ENCODE results near the gene TENT5A.
"Not testable (repeated sequence)": the region's sequence is repeated elsewhere in the genome, so short reads cannot be mapped to it uniquely, and the experiment has no call there.

The TENT5A gene

DNA sequence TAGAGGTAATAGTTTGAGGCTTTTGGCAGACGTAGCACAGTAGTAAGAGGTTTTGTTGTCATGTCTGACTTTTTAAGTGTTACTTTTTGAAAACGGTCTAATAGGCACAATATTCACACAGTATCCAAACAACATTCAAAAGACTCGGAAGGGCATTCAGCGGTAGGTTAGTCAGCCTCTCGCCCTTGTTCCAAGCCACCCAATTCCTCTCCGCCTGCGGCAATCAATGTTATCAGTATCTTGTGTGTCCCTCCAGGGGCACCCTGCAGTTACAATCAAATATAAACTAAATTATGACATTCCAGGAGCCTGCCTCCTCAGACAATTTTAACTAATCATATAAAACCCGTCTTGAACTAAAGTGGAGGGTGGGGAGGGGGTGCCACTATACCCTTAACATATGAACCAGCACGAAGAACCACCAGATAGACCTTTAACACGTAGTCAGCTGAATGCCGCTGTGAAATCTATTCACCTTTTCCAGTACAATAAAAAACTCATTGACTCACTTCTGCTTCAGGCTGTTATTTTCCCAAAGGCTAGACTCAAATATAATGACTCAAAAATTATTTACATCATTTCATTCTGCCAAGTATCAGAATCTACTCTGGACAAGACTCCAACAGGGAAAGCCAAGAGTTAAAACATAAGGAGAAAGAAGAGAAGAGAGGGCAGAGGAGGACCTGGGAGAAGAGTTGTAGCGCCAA lies 1.6 kb downstream of the TENT5A start:
- Mint-ChIP-seq H3K27me3 (peaks cover 45% of the 10 kb centered on the region), H3K36me3 (peaks cover 2% of the 10 kb centered on the region), H3K27ac (peak overlapping the region; percentile 76), H3K4me3 (peak overlapping the region; percentile 92), H3K4me1 (peaks cover 24% of the 10 kb centered on the region), H3K9me3 (no peaks in the 10 kb centered on the region)
- no peak for DNase-seq
- CTCF ChIA-PET: no interaction called here

DNA sequence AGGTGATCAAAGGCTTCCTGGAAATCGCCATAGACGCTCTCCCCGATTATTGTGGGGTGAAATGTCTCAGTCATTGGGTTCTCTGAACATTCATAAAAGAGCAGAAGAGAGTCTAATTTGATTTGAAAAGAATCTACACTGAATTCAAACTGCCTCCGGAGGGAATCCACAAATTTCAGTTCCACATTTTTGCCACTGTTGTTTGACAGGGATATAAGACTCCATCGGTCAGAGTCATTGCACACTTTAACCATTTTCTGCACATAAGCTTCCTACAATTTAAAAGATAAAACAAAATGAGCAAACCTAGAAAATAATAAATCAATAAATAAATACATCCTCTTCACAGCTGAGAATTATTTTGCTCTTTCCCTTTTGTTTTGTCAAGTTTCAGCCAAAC lies 2.3 kb downstream of the TENT5A start:
- Mint-ChIP-seq H3K4me3 (peak overlapping the region; percentile 55), H3K27me3 (peaks cover 45% of the 10 kb centered on the region), H3K36me3 (peaks cover 2% of the 10 kb centered on the region), H3K4me1 (peaks cover 24% of the 10 kb centered on the region), H3K9me3 (no peaks in the 10 kb centered on the region), H3K27ac (no peak overlapping the region)
- no peak for DNase-seq
- CTCF ChIA-PET: no interaction called here

DNA sequence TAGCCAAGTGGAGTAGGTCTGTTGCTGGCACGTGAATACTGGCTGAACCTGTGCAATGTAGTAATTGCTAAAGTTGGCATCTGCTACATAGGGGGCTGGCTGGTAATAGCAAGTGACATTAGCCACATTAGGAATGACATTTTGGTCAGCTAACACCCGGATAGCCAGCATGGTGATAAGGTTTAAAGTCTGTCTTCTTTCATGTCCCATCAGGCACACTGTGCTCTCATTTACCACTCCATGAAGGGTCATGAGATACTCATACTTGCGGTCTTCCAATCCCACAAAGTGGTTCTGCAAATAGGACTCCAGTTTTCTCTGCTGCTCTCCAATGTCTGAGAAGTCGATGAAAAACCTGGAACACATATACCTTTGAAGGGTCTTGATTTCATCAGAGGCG lies 2.8 kb downstream of the TENT5A start:
- H3K27ac Mint-ChIP-seq: no peak overlapping the region
- H3K36me3 Mint-ChIP-seq: peaks cover 2% of the 10 kb centered on the region
- H3K4me3 Mint-ChIP-seq: no peak overlapping the region
- DNase-seq: no peak
- CTCF ChIA-PET: no interaction called here
- peaks cover 24% of the 10 kb centered on the region for H3K4me1 Mint-ChIP-seq
- no peaks in the 10 kb centered on the region for H3K9me3 Mint-ChIP-seq
- H3K27me3 Mint-ChIP-seq: peaks cover 45% of the 10 kb centered on the region

DNA sequence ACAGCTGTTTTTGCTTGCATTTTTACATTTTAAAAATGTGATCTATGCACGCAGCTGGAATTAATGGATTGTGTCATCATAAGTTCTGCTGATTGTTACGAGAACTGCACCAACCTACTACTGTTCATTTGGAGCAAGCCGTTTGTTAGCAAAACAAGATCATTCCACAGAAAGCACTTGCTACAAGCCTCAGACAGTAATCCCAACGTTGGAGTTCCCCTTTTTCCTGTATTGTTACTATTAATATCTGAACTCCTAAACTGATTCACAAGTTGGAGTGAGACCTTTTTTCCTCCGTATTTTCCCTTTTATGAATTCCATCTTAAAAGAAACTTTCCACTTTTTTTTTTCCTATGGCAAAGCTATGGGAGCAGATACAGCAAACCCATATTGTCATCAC lies 3.5 kb downstream of the TENT5A start:
- Mint-ChIP-seq H3K4me3 (no peak overlapping the region), H3K27me3 (peaks cover 40% of the 10 kb centered on the region), H3K36me3 (peaks cover 2% of the 10 kb centered on the region), H3K4me1 (peaks cover 24% of the 10 kb centered on the region), H3K9me3 (no peaks in the 10 kb centered on the region), H3K27ac (no peak overlapping the region)
- DNase-seq: no peak
- CTCF ChIA-PET: no interaction called here

DNA sequence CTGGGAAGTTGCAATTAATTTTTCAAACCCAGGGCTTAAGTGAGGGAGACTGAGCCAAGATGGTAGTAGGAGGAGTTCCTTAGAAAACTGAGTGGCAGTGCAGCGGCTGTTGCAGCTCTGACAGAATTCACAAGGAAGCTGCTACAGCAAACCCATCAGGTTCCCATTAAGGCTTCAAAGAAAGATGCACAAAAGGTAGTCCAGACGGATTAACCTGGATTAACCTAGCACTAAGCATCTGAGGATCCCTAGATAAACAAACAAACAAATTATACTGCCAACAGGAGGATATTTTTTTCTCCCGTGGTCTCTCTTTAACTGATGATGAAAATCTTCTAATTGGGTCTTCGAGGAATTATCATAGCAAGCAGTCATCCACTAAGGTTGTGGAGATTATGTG lies 5.2 kb downstream of the TENT5A start:
- Mint-ChIP-seq H3K9me3 (no peaks in the 10 kb centered on the region), H3K4me1 (peaks cover 18% of the 10 kb centered on the region), H3K27me3 (peaks cover 25% of the 10 kb centered on the region), H3K27ac (no peak overlapping the region), H3K36me3 (peaks cover 2% of the 10 kb centered on the region), H3K4me3 (no peak overlapping the region)
- no peak for DNase-seq
- CTCF ChIA-PET: no interaction called here

DNA sequence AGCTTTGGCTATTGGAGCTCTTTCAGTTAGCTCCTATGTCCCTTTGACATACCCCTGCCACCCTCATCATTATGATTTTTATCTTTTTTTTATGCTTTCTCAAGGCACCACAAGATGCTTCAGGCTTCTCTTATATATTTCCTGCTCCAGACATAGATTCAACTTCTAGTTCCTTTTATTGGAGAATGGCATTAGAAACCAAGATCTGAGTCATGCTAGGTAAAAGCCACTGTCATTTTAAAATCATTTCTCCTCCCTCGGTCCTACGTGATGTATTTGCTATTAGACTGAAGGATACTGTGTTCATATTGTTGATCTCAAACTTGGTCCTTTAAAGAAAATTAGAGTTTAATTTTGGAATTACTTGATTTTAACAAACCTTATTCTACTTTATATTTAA lies 8.3 kb downstream of the TENT5A start:
- Mint-ChIP-seq H3K4me3 (no peak overlapping the region), H3K27me3 (no peaks in the 10 kb centered on the region), H3K27ac (no peak overlapping the region), H3K4me1 (no peaks in the 10 kb centered on the region), H3K36me3 (no peaks in the 10 kb centered on the region), H3K9me3 (no peaks in the 10 kb centered on the region)
- no peak for DNase-seq
- CTCF ChIA-PET: interaction anchor here (1.1 kb wide), 1 partner anchor 10 kb away, joined by 3 read pairs; no protein-coding TSS in a partner anchor

DNA sequence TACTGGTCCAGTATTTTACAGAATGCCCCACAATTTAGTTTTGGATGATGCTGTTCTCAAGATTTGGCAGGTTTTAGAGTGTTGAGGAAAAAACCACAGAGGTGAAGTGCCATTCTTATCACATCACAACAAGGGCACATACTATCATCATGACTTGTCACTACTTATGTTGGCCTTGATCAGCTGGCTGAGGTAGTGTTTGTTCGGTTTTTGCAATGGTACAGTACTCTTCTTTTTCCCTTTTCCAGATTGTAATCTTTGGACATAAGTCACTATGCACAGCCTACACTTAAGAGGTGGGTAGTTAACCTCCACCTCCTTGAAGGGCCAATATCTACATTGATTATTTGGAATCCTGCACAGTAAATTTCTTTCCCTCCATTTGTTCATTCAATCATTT lies 8.8 kb downstream of the TENT5A start:
- H3K27ac Mint-ChIP-seq: no peak overlapping the region
- H3K4me3 Mint-ChIP-seq: no peak overlapping the region
- no peak for DNase-seq
- CTCF ChIA-PET: interaction anchor here (1.1 kb wide), 1 partner anchor 10 kb away, joined by 3 read pairs; no protein-coding TSS in a partner anchor
- H3K9me3 Mint-ChIP-seq: no peaks in the 10 kb centered on the region
- no peaks in the 10 kb centered on the region for H3K27me3 Mint-ChIP-seq
- no peaks in the 10 kb centered on the region for H3K36me3 Mint-ChIP-seq
- no peaks in the 10 kb centered on the region for H3K4me1 Mint-ChIP-seq

DNA sequence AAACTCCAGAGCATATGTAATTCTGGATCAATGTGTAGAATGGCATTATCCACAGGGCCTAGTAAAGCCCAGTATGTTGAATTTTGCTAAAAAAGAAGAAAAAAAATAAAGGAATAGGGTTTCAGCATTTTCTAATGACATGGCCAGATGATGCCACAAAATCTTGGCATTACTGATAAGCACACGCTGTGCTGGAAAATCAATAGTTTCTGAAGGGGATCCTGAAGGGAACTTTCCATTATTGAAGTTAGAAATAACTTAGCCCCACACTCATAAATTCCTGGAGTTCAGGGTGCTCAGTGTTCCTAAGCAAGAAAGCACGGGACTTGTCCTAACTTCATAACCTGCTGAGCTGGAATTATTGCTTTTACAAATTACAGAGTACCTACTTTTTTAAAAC lies 10.8 kb downstream of the TENT5A start:
- Mint-ChIP-seq H3K27ac (no peak overlapping the region), H3K27me3 (no peaks in the 10 kb centered on the region), H3K9me3 (no peaks in the 10 kb centered on the region), H3K36me3 (no peaks in the 10 kb centered on the region), H3K4me1 (no peaks in the 10 kb centered on the region), H3K4me3 (no peak overlapping the region)
- no peak for DNase-seq
- CTCF ChIA-PET: interaction anchor here (1.0 kb wide), 1 partner anchor 9 kb away, joined by 4 read pairs; no protein-coding TSS in a partner anchor

DNA sequence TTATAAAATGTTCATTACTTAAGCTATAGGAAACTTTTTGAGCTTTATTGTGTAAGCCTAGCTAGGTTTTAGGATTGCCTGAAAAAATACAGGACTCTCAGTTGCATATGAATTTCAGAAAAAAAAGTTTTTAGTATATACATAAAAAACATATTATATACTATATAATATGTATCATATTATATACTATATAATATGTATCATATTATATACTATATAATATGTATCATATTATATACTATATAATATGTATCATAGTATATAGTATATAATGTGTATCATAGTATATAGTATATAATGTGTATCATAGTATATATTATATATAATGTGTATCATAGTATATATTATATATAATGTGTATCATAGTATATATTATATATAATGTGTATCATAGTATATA lies 11.9 kb downstream of the TENT5A start:
- H3K27me3 Mint-ChIP-seq, CTCF ChIA-PET, H3K36me3 Mint-ChIP-seq, DNase-seq, H3K4me3 Mint-ChIP-seq, H3K4me1 Mint-ChIP-seq, H3K27ac Mint-ChIP-seq, H3K9me3 Mint-ChIP-seq: not testable (repeated sequence)

DNA sequence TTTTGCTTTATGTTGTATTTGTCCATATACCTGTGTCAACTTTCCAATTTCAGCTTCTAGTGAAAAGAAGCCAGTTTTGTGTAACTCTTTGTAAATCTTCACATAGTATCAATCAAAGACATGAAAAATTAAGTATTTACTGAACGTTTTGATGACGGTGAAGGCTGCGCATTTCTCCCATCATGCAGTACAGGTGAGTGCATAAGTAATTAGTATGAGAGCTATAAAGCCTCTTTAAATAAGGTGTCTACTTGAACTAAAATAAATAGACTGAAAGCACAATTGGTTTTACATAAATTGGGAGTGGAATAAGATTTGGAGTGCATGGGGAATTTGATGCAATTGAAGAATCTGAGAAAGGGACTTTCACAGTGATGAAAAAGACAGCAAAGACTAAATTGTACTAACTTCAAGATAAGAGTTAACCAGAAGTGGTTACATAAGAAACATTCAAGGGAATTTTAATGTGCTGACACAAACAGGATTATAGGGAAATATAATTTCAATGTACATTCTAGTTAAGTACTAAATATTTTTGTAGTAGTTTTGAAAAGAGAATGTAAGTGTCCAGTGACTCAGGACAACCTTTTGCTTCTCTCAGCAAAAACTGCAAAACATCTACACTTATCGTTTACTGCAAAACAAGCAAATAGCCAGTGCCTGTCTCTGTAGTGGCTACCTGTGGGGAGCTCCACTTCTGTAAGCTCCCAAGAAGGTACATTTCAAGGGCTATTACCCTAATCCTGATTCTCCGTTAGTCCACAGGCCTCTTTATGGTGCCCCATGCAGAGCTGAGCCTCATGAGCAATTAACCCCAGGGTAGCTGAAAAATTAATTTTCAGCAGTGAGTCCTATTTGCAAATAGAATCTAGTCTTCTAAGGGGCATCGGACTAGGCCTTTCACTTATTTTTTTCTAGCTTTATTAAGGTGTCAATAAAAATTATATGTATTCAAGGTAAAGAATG lies 13.0 kb downstream of the TENT5A start:
- no peaks in the 10 kb centered on the region for H3K4me1 Mint-ChIP-seq
- CTCF ChIA-PET: no interaction called here
- no peak overlapping the region for H3K27ac Mint-ChIP-seq
- no peak for DNase-seq
- H3K36me3 Mint-ChIP-seq: no peaks in the 10 kb centered on the region
- no peak overlapping the region for H3K4me3 Mint-ChIP-seq
- no peaks in the 10 kb centered on the region for H3K9me3 Mint-ChIP-seq
- H3K27me3 Mint-ChIP-seq: no peaks in the 10 kb centered on the region

DNA sequence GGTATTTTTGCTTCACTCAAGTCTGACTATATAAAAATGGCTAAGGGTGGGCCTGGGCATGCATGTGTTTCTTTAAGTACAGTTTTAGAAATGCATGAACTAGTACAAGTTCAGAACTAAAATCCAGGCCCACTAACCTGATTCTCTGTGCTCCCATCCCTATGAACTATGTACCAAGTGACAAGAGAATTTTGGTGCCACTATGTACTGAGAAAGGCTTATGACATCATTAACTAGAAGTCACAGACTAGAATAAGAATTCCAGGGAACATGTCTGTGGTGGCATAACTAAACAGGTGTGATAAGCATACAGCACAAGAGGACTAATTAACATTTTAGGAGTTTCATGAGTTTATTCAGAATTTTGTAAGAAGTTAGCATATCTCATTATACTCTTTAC lies 16.1 kb downstream of the TENT5A start:
- Mint-ChIP-seq H3K27ac (no peak overlapping the region), H3K4me1 (no peaks in the 10 kb centered on the region), H3K9me3 (no peaks in the 10 kb centered on the region), H3K36me3 (no peaks in the 10 kb centered on the region), H3K27me3 (no peaks in the 10 kb centered on the region), H3K4me3 (no peak overlapping the region)
- CTCF ChIA-PET: no interaction called here
- DNase-seq: no peak

DNA sequence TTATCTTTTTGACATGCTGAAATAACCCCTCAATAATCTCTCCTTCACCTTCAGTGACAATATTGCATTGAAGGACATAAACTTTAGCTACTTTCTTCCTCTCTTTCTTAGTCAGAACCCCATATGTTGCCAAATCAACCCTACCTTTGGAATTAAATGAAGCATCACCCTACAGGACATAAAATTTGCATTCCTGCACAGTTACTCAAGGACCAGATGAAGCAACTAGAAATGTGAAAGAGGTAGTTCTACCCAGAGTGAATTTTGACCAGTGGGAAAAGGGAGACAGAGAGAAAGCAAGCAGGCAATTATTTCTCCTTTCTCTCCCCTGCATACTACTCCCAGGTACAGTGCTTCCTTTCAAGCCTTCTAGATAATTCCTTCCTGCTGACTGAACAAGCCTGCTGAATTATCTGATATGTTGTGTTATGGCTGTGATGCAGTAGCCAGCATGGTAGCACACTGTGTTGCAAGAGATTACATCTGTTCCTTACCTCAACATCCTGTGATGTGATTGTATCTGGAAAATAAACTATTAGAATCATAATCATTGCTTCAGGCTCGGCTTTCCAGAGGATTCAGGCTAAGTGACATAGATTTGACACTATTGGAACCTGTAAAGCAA lies 16.6 kb downstream of the TENT5A start:
- Mint-ChIP-seq H3K36me3 (no peaks in the 10 kb centered on the region), H3K4me1 (no peaks in the 10 kb centered on the region), H3K27me3 (no peaks in the 10 kb centered on the region), H3K4me3 (no peak overlapping the region), H3K9me3 (no peaks in the 10 kb centered on the region), H3K27ac (no peak overlapping the region)
- CTCF ChIA-PET: interaction anchor here (0.6 kb wide), 1 partner anchor 74 kb away, joined by 3 read pairs; no protein-coding TSS in a partner anchor
- no peak for DNase-seq

DNA sequence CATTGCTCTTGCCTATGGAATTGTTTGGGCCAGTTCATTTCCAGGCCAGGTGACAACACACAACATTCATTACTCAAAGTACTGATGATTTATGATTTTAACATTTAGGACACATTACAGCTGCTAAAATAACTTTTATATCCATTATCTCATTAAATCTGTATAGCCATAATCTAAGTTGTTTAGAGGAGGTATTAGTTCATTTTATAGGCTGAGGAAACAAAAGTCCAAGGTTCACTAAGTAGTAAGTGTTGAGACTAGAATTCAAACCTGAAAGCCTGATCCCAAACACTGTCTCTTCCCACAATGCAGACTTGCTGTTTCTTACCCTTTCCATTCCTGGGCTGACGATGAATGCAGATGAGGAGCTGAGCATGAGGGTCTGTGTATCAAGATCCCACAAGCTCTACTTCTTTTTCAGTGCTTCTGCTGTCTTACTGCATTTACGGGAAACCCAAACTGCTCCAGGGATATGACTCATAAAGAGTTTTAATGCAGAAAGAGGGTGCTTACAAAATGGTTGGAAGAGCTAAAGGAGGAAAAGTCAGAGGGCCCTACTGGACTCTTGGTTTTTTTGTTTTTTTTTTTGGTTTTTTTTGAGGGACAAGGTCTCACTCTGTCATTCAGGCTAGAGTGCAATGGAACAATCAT lies 17.9 kb downstream of the TENT5A start:
- CTCF ChIA-PET: interaction anchor here (1.2 kb wide), 1 partner anchor 22 kb away, joined by 3 read pairs; no protein-coding TSS in a partner anchor
- Mint-ChIP-seq H3K27ac (no peak overlapping the region), H3K4me1 (no peaks in the 10 kb centered on the region), H3K27me3 (no peaks in the 10 kb centered on the region), H3K4me3 (no peak overlapping the region), H3K36me3 (no peaks in the 10 kb centered on the region), H3K9me3 (no peaks in the 10 kb centered on the region)
- no peak for DNase-seq

DNA sequence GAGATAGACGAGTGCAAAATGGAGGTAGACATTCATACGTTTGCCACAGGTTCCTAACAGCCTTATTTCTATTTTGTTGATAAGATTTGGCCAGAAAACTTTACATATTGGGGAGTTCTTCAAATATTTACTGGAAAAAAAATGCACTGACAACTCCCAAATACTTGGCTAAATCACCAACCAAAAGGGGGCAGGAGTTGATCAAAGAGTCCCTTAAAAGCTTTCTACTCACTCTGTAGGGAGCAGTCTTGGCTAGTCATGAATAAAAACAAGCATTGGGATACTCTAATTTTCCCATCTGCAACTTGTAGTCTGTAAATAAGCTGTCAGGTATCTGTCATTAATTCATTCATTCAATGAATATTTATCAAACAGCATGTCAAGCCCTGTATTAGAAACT lies 18.4 kb downstream of the TENT5A start:
- no peaks in the 10 kb centered on the region for H3K36me3 Mint-ChIP-seq
- no peaks in the 10 kb centered on the region for H3K9me3 Mint-ChIP-seq
- no peak overlapping the region for H3K4me3 Mint-ChIP-seq
- DNase-seq: no peak
- no peak overlapping the region for H3K27ac Mint-ChIP-seq
- CTCF ChIA-PET: interaction anchor here (1.2 kb wide), 1 partner anchor 22 kb away, joined by 3 read pairs; no protein-coding TSS in a partner anchor
- H3K27me3 Mint-ChIP-seq: no peaks in the 10 kb centered on the region
- no peaks in the 10 kb centered on the region for H3K4me1 Mint-ChIP-seq
